HG03342 (cell line): Measurements from ENCODE around the gene ANAPC2.

Source experiments
- ATAC-seq: cut with Tn5 transposase; IDR thresholded peaks from one replicate; pipeline ENCODE4 v1.9.1; 2021; ENCODE audit warnings: mild to moderate bottlenecking, moderate library complexity; ENCODE audit not compliant: unreplicated experiment

The ANAPC2 gene

GRCh38 chr9:137216188-137216965 lies 28.0 kb upstream of the ANAPC2 start:
- no peak for ATAC-seq

GRCh38 chr9:137215196-137215986 lies 27.0 kb upstream of the ANAPC2 start:
- ATAC-seq: no peak

- no peak for ATAC-seq
These were observed 26.3 kb upstream of the ANAPC2 start for GRCh38 chr9:137214620-137215019.

- ATAC-seq: no peak
These were observed 25.1 kb upstream of the ANAPC2 start for GRCh38 chr9:137213160-137214060.

- no peak for ATAC-seq
These were observed 24.2 kb upstream of the ANAPC2 start for GRCh38 chr9:137212520-137212919.

GRCh38 chr9:137211532-137211931 lies 23.2 kb upstream of the ANAPC2 start:
- no peak for ATAC-seq

GRCh38 chr9:137206602-137207001 lies 18.2 kb upstream of the ANAPC2 start:
- ATAC-seq: no peak

GRCh38 chr9:137205126-137206069 lies 17.0 kb upstream of the ANAPC2 start, which contains the start of the genes NDOR1 and TMEM203:
Gene NDOR1, plus strand, starts transcription at chr9:137205700. Its CDS starts 78 bp downstream, at chr9:137205778.
Gene TMEM203, minus strand, starts transcription at chr9:137205648. Its CDS starts 234 bp downstream, at chr9:137205414.
- peak; percentile 40 for ATAC-seq

GRCh38 chr9:137204731-137205125 lies 16.4 kb upstream of the ANAPC2 start:
- no peak for ATAC-seq

GRCh38 chr9:137202966-137203365 lies 14.6 kb upstream of the ANAPC2 start:
- ATAC-seq: no peak

GRCh38 chr9:137201205-137201868 lies 13.0 kb upstream of the ANAPC2 start:
- ATAC-seq: no peak

GRCh38 chr9:137200311-137201204 lies 12.2 kb upstream of the ANAPC2 start, which contains the start of gene TPRN:
Gene TPRN, minus strand, starts transcription at chr9:137200741. Its CDS starts 30 bp downstream, at chr9:137200711.
- ATAC-seq: peak; percentile 83

GRCh38 chr9:137199411-137200121 lies 11.2 kb upstream of the ANAPC2 start:
- no peak for ATAC-seq

- no peak for ATAC-seq
These were observed 10.5 kb upstream of the ANAPC2 start for GRCh38 chr9:137198902-137199283.

GRCh38 chr9:137198051-137198901 lies 9.9 kb upstream of the ANAPC2 start:
- no peak for ATAC-seq

- no peak for ATAC-seq
These were observed 7.3 kb upstream of the ANAPC2 start for GRCh38 chr9:137195525-137196220.
